ENCODE measurements around the gene OVOL3.

GRCh38 chr19:36093687-36094086 lies 17.3 kb upstream of the OVOL3 start:
- TF ChIP-seq PAX5 (IDR thresholded peaks at IDR 0.05; ENCODE audit: insufficient read depth, low read length, severe bottlenecking): no peak
- no peak for TF ChIP-seq POLR2AphosphoS5 (IDR thresholded peaks at IDR 0.05; ENCODE audit: low read depth, low read length)
- TF ChIP-seq TAF1 (IDR thresholded peaks at IDR 0.05; ENCODE audit: low read depth, low read length): no peak

Measured in GM12891 (cell line).